Measurements from ENCODE around the gene PCF11.

DNA sequence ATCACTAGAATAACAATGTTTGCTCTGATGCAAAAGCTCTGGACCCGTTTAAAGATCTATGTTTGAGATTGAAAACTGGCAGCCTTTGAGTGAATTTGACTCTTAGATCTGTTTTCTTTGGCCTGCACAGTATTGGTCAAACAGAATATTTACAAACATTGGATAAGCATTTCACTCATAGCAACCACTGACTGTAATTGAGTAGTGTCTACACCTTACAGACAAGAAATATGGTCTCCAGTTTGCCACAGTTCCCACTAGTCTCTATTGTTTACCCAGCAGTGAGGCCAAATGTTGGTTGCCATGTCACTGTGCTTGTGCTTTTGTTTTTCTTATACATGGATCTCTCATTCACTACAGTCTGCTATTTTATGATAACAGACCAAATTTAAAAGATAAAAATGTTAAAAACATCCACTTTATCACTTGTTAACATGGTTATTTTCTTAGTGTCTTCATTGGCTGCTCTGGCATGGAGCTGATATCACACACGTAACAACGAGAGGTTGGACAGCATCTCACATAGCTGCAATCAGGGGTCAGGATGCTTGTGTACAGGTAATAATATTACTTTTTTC, 48.8 kb downstream of the PCF11 start:
- TF ChIP-seq, protein P1, sequence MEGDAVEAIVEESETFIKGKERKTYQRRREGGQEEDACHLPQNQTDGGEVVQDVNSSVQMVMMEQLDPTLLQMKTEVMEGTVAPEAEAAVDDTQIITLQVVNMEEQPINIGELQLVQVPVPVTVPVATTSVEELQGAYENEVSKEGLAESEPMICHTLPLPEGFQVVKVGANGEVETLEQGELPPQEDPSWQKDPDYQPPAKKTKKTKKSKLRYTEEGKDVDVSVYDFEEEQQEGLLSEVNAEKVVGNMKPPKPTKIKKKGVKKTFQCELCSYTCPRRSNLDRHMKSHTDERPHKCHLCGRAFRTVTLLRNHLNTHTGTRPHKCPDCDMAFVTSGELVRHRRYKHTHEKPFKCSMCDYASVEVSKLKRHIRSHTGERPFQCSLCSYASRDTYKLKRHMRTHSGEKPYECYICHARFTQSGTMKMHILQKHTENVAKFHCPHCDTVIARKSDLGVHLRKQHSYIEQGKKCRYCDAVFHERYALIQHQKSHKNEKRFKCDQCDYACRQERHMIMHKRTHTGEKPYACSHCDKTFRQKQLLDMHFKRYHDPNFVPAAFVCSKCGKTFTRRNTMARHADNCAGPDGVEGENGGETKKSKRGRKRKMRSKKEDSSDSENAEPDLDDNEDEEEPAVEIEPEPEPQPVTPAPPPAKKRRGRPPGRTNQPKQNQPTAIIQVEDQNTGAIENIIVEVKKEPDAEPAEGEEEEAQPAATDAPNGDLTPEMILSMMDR (IDR thresholded peaks at IDR 0.05; ENCODE audit: poor library complexity, severe bottlenecking) = no peak
- TF ChIP-seq MXI1 (conservative IDR thresholded peaks at IDR 0.05; ENCODE audit: poor library complexity, severe bottlenecking) = no peak
